Right lobe of liver (tissue), 4 donors: Measurements from ENCODE around the gene TRIM28.

Source experiments
- CTCF ChIP-seq, 4 donors: fragments of 200-600 bp in 3 of 4; fragments of 450-650 bp in 1 of 4; IDR thresholded peaks; one replicate each; pipeline versions ENCODE4 v1.5.1 to v1.8.0; 2016 to 2022; ENCODE audit warnings: antibody characterized with exemption in 4 of 4, mild to moderate bottlenecking in 2 of 4
- POLR2A ChIP-seq: fragments of 450-650 bp; IDR thresholded peaks from one replicate; pipeline ENCODE4 v1.6.1; 2017; ENCODE audit warnings: antibody characterized with exemption, mild to moderate bottlenecking
- donor health status: DM: no; HTN: no; CAD: no.
- donor health status: DM: no; HTN: no; CAD: no.
- donor health status: DM: no; HTN: yes; CAD: no.

DNA sequence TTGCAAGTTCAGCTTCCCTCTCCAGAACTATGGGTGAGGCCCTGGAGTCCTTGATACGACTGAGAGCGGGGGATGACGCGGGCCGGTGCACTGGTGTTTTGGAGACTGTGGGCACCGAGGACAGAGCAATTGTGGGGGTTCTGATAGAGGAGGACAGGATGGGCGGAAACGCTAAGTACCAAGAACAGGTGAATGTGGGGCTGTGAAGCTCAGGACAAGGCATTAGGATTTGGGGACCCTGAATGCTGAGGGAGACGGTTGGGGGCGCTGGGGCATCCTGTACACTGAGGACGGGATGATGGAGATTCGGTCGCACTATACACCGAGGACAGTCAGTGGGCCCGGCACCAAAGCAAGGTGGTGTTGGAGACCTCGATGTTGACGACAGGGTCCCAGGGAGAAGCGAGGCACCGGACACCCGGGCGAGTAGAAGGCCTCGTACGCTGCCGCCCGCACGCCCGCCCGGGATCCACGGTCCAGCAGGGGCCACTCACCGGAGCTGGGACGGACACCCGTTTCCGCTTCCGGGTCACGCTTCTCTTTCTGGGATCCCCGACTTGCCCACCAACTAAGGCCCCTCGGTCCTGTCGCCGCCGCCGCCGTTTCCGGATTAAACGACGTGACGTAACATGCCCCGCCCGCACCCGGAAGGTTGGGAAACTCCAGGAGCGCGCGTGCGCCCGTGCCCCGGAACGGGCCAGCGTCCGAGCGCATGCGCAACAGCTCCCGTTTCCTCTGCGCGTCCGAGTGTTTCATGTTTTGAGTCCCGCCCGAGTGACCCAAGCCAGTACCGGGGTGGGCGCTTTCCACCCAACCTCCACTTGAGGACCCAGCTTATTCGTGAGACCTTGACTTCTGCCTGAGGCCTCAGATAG, 10.9 kb downstream of the TRIM28 start, which contains the start of gene CHMP2A:
- peak; percentile 64 for TF ChIP-seq POLR2A
- TF ChIP-seq CTCF (IDR thresholded peaks at IDR 0.05): no peak
